HEK293 (cell line): ENCODE measurements around the gene ZSCAN2.

Experiments used
- CTCF ChIA-PET: fragments of 350-600 bp; formaldehyde crosslinking; extraction: SDS; loops from one replicate; lab custom pipeline; 2021; ENCODE audit warnings: antibody characterized with exemption; lab: Yijun Ruan, JAX
- POLR2A ChIA-PET: fragments of 300-600 bp; formaldehyde crosslinking; extraction: SDS; loops from one replicate; lab custom pipeline; 2020; ENCODE audit warnings: antibody characterized with exemption, inconsistent platforms; lab: Yijun Ruan, JAX
- H3K27ac ChIP-seq: fragments of 200-500 bp; sonication (Bioruptor generic); 2 replicates; pipeline ENCODE4 v1.5.1; 2014; ENCODE audit warnings: low read depth, low read length, control low read depth, inconsistent platforms; ENCODE audit errors: extremely low read depth
- H3K36me3 ChIP-seq, 2 experiments: fragments of 200-500 bp in 1 of 2; sonication (Bioruptor generic) in 1 of 2; 1 replicate in 1 of 2; 2 replicates in 1 of 2; pipeline ENCODE4 v1.5.1; 2014 to 2017; ENCODE audit warnings: inconsistent platforms in 2 of 2, low read length in 2 of 2; ENCODE audit not compliant: control insufficient read depth in 2 of 2, insufficient read depth in 1 of 2
- H3K4me1 ChIP-seq: fragments of 200-500 bp; sonication (Bioruptor generic); 2 replicates; pipeline ENCODE4 v1.5.1; 2014; ENCODE audit warnings: mild to moderate bottlenecking, low read length, inconsistent platforms; ENCODE audit not compliant: control insufficient read depth, insufficient read depth
- H3K4me3 ChIP-seq: 2 replicates; pipeline ENCODE4 v1.5.1; 2011; ENCODE audit warnings: low read depth, mild to moderate bottlenecking, control low read depth, low read length, moderate library complexity
- H3K9me3 ChIP-seq: fragments of 200-500 bp; sonication (Bioruptor generic); 2 replicates; pipeline ENCODE4 v1.5.1; 2014; ENCODE audit warnings: low read depth, low read length, inconsistent platforms; ENCODE audit not compliant: control insufficient read depth, insufficient read depth
- GFI1B ChIP-seq: fragments of 450-650 bp; formaldehyde crosslinking; IDR thresholded peaks from 2 replicates; pipeline ENCODE4 v1.5.1; 2016; ENCODE audit warnings: missing biosample characterization, missing genetic modification characterization
- MYNN ChIP-seq: fragments of 450-650 bp; formaldehyde crosslinking; IDR thresholded peaks from 2 replicates; pipeline ENCODE4 v1.5.1; 2016; ENCODE audit warnings: missing biosample characterization, missing genetic modification characterization, borderline replicate concordance
- OVOL3 ChIP-seq: fragments of 450-650 bp; formaldehyde crosslinking; IDR thresholded peaks from 2 replicates; pipeline ENCODE4 v1.5.1; 2016; ENCODE audit warnings: missing biosample characterization, missing genetic modification characterization
- SETDB1 ChIP-seq: IDR thresholded peaks from one replicate; pipeline ENCODE4 v1.6.1; 2017; ENCODE audit warnings: mild to moderate bottlenecking, low read length, moderate library complexity, mixed read lengths; ENCODE audit not compliant: insufficient read length
- ZNF37A ChIP-seq: fragments of 450-650 bp; IDR thresholded peaks from 2 replicates; pipeline ENCODE4 v1.5.1; 2018; ENCODE audit warnings: missing biosample characterization, missing genetic modification characterization
- ZNF544 ChIP-seq: fragments of 450-650 bp; formaldehyde crosslinking; IDR thresholded peaks from 2 replicates; pipeline ENCODE4 v1.5.0; 2017; ENCODE audit warnings: missing biosample characterization, missing genetic modification characterization
- TF ChIP-seq, protein P1 (sequence below): fragments of 450-650 bp; formaldehyde crosslinking; IDR thresholded peaks from 2 replicates; pipeline ENCODE4 v1.5.1; 2016; ENCODE audit warnings: missing biosample characterization, missing genetic modification characterization
- TF ChIP-seq, protein P2 (sequence below): fragments of 450-650 bp; formaldehyde crosslinking; conservative IDR thresholded peaks from 2 replicates; pipeline ENCODE4 v1.5.1; 2016; ENCODE audit warnings: low read depth, missing biosample characterization, missing genetic modification characterization
- TF ChIP-seq, protein P3 (sequence below): fragments of 450-650 bp; formaldehyde crosslinking; IDR thresholded peaks from 2 replicates; pipeline ENCODE4; 2016; ENCODE audit warnings: missing biosample characterization, missing genetic modification characterization
- TF ChIP-seq, protein P4 (sequence below): fragments of 450-650 bp; formaldehyde crosslinking; IDR thresholded peaks from 2 replicates; pipeline ENCODE4 v1.5.1; 2016; ENCODE audit warnings: missing biosample characterization, missing genetic modification characterization
- TF ChIP-seq, protein P5 (sequence below): fragments of 450-650 bp; formaldehyde crosslinking; IDR thresholded peaks from 2 replicates; pipeline ENCODE4 v1.5.1; 2016; ENCODE audit warnings: missing biosample characterization, missing genetic modification characterization

The ZSCAN2 gene

DNA sequence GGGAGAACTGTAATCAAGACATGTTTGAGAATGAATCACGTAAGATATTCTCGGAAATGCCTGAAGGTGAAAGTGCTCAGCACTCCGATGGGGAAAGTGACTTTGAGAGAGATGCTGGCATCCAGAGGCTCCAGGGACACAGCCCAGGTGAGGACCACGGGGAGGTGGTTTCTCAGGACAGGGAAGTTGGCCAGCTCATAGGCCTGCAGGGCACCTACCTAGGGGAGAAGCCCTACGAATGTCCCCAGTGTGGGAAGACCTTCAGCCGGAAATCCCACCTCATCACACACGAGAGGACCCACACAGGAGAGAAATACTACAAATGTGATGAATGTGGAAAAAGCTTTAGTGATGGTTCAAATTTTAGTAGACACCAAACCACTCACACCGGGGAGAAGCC is 19.8 kb downstream of the ZSCAN2 start:
- H3K9me3 ChIP-seq = no peaks in the 10 kb centered on the region
- TF ChIP-seq, protein P1, sequence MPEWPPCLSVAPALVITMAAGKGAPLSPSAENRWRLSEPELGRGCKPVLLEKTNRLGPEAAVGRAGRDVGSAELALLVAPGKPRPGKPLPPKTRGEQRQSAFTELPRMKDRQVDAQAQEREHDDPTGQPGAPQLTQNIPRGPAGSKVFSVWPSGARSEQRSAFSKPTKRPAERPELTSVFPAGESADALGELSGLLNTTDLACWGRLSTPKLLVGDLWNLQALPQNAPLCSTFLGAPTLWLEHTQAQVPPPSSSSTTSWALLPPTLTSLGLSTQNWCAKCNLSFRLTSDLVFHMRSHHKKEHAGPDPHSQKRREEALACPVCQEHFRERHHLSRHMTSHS (tag by site-specific recombination) = no peak
- TF ChIP-seq OVOL3 (tag by site-specific recombination) (no peak), ZNF37A (no peak)
- H3K36me3 ChIP-seq = peaks cover 0 to 27% of the 10 kb centered on the region in 2 experiments; a peak in 2 of 3 replicates
- ChIA-PET CTCF (interaction anchor here (0.9 to 1.1 kb wide), 2 partner anchors 21 to 257 kb away, joined by 3 to 4 read pairs; no protein-coding TSS in a partner anchor), POLR2A (no interaction called here)
- H3K4me3 ChIP-seq = no peak overlapping the region
- H3K27ac ChIP-seq = no peak overlapping the region
- no peaks in the 10 kb centered on the region for H3K4me1 ChIP-seq

DNA sequence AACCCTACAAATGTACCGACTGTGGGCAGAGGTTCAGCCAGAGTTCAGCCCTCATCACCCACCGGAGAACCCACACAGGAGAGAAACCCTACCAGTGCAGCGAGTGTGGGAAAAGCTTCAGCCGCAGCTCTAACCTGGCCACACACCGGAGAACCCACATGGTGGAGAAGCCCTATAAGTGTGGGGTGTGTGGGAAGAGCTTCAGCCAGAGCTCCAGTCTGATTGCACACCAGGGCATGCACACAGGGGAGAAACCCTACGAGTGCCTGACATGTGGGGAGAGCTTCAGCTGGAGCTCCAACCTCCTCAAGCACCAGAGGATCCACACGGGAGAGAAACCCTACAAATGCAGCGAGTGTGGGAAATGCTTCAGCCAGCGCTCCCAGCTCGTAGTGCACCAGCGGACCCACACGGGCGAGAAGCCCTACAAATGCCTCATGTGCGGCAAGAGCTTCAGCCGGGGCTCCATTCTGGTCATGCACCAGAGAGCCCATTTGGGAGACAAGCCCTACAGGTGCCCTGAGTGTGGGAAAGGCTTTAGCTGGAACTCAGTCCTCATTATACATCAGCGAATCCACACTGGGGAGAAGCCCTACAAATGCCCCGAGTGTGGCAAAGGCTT is 20.7 kb downstream of the ZSCAN2 start:
- peaks cover 0 to 27% of the 10 kb centered on the region in 2 experiments; a peak in 1 of 3 replicates for H3K36me3 ChIP-seq
- H3K9me3 ChIP-seq = no peaks in the 10 kb centered on the region
- no peak overlapping the region for H3K27ac ChIP-seq
- ChIA-PET CTCF (interaction anchor here (0.5 to 1.3 kb wide), 5 partner anchors 12 to 1034 kb away, joined by 3 to 7 read pairs (median 4); no protein-coding TSS in a partner anchor), POLR2A (interaction anchor here (1.1 kb wide), 1 partner anchor 9 kb away, joined by 6 read pairs; no protein-coding TSS in a partner anchor)
- TF ChIP-seq, protein P2, sequence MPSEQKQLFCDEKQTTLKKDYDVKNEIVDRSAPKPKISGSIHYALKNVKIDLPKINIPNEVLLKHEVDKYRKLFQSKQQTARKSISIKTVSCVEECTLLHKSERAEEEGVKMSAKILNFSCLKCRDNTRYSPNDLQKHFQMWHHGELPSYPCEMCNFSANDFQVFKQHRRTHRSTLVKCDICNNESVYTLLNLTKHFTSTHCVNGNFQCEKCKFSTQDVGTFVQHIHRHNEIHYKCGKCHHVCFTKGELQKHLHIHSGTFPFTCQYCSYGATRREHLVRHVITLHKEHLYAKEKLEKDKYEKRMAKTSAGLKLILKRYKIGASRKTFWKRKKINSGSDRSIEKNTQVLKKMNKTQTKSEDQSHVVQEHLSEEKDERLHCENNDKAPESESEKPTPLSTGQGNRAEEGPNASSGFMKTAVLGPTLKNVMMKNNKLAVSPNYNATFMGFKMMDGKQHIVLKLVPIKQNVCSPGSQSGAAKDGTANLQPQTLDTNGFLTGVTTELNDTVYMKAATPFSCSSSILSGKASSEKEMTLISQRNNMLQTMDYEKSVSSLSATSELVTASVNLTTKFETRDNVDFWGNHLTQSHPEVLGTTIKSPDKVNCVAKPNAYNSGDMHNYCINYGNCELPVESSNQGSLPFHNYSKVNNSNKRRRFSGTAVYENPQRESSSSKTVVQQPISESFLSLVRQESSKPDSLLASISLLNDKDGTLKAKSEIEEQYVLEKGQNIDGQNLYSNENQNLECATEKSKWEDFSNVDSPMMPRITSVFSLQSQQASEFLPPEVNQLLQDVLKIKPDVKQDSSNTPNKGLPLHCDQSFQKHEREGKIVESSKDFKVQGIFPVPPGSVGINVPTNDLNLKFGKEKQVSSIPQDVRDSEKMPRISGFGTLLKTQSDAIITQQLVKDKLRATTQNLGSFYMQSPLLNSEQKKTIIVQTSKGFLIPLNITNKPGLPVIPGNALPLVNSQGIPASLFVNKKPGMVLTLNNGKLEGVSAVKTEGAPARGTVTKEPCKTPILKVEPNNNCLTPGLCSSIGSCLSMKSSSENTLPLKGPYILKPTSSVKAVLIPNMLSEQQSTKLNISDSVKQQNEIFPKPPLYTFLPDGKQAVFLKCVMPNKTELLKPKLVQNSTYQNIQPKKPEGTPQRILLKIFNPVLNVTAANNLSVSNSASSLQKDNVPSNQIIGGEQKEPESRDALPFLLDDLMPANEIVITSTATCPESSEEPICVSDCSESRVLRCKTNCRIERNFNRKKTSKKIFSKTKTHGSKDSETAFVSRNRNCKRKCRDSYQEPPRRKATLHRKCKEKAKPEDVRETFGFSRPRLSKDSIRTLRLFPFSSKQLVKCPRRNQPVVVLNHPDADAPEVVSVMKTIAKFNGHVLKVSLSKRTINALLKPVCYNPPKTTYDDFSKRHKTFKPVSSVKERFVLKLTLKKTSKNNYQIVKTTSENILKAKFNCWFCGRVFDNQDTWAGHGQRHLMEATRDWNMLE = no peak
- no peak for TF ChIP-seq ZNF544 (tag by site-specific recombination)
- TF ChIP-seq GFI1B (tag by site-specific recombination) = no peak
- TF ChIP-seq, protein P3, sequence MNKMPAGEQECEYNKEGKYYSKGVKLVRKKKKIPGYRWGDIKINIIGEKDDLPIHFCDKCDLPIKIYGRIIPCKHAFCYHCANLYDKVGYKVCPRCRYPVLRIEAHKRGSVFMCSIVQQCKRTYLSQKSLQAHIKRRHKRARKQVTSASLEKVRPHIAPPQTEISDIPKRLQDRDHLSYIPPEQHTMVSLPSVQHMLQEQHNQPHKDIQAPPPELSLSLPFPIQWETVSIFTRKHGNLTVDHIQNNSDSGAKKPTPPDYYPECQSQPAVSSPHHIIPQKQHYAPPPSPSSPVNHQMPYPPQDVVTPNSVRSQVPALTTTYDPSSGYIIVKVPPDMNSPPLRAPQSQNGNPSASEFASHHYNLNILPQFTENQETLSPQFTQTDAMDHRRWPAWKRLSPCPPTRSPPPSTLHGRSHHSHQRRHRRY (tag by site-specific recombination) = no peak
- TF ChIP-seq, protein P4, sequence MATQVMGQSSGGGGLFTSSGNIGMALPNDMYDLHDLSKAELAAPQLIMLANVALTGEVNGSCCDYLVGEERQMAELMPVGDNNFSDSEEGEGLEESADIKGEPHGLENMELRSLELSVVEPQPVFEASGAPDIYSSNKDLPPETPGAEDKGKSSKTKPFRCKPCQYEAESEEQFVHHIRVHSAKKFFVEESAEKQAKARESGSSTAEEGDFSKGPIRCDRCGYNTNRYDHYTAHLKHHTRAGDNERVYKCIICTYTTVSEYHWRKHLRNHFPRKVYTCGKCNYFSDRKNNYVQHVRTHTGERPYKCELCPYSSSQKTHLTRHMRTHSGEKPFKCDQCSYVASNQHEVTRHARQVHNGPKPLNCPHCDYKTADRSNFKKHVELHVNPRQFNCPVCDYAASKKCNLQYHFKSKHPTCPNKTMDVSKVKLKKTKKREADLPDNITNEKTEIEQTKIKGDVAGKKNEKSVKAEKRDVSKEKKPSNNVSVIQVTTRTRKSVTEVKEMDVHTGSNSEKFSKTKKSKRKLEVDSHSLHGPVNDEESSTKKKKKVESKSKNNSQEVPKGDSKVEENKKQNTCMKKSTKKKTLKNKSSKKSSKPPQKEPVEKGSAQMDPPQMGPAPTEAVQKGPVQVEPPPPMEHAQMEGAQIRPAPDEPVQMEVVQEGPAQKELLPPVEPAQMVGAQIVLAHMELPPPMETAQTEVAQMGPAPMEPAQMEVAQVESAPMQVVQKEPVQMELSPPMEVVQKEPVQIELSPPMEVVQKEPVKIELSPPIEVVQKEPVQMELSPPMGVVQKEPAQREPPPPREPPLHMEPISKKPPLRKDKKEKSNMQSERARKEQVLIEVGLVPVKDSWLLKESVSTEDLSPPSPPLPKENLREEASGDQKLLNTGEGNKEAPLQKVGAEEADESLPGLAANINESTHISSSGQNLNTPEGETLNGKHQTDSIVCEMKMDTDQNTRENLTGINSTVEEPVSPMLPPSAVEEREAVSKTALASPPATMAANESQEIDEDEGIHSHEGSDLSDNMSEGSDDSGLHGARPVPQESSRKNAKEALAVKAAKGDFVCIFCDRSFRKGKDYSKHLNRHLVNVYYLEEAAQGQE (tag by site-specific recombination) = no peak
- TF ChIP-seq MYNN = no peak
- TF ChIP-seq, protein P5, sequence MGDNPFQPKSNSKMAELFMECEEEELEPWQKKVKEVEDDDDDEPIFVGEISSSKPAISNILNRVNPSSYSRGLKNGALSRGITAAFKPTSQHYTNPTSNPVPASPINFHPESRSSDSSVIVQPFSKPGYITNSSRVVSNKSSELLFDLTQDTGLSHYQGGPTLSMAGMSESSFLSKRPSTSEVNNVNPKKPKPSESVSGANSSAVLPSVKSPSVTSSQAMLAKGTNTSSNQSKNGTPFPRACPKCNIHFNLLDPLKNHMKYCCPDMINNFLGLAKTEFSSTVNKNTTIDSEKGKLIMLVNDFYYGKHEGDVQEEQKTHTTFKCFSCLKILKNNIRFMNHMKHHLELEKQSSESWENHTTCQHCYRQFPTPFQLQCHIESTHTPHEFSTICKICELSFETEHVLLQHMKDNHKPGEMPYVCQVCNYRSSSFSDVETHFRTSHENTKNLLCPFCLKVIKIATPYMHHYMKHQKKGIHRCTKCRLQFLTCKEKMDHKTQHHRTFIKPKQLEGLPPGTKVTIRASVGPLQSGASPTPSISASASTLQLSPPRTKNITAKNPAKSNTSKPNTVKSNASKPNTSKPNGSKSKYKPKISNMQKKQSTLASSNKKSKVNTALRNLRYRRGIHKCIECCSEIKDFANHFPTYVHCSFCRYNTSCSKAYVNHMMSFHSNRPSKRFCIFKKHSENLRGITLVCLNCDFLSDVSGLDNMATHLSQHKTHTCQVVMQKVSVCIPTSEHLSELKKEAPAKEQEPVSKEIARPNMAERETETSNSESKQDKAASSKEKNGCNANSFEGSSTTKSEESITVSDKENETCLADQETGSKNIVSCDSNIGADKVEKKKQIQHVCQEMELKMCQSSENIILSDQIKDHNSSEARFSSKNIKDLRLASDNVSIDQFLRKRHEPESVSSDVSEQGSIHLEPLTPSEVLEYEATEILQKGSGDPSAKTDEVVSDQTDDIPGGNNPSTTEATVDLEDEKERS = 0 out of 2 replicates have a peak, but pooled peaks have one; percentile 38
- peak; percentile 93 for TF ChIP-seq SETDB1
- no peaks in the 10 kb centered on the region for H3K4me1 ChIP-seq
- H3K4me3 ChIP-seq = no peak overlapping the region
